GM12873 (cell line): ENCODE results near the gene MOB1B.

Source experiments
- TF ChIP-seq, protein P1 (sequence below): IDR thresholded peaks from 2 replicates; pipeline ENCODE4 v1.5.1; 2012; ENCODE audit warnings: low read depth, mild to moderate bottlenecking, moderate library complexity, low read length, control low read depth; ENCODE audit not compliant: insufficient read depth; ENCODE audit errors: missing control alignments

MOB1B gene

DNA sequence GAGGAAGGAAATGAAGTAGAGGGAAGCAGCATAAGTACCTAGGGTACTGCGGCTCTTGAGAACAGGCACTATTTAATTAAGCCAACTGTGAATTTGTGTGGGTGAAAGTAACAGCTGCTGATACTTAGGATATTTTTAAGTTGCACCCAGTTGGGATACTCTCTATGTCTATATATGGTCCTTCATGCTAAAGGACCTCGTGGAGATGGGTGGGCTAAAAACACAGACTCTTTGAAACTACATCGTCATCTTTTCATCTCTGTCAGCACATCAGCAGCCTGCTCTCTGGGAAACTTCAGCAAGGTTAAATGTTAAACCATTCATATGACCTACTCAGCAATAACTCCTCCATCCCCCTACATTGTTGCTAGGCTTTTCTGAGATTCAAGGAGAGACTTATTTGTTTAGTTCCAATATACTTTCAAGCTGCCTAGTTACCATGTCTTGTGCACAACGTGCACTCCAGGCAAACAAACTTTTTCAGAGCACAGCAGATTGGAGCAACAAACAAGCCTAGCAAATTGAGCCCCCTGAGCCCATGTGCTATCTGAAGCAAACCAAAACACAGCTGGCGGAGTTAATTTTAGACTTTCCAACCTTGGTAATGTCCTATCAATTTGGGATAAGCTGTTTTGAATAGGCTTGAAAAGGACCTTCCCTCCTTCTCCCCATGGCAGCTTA, 6.2 kb upstream of the MOB1B start:
- TF ChIP-seq, protein P1, sequence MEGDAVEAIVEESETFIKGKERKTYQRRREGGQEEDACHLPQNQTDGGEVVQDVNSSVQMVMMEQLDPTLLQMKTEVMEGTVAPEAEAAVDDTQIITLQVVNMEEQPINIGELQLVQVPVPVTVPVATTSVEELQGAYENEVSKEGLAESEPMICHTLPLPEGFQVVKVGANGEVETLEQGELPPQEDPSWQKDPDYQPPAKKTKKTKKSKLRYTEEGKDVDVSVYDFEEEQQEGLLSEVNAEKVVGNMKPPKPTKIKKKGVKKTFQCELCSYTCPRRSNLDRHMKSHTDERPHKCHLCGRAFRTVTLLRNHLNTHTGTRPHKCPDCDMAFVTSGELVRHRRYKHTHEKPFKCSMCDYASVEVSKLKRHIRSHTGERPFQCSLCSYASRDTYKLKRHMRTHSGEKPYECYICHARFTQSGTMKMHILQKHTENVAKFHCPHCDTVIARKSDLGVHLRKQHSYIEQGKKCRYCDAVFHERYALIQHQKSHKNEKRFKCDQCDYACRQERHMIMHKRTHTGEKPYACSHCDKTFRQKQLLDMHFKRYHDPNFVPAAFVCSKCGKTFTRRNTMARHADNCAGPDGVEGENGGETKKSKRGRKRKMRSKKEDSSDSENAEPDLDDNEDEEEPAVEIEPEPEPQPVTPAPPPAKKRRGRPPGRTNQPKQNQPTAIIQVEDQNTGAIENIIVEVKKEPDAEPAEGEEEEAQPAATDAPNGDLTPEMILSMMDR = no peak

- TF ChIP-seq, protein P1 = no peak
Measured at GRCh38 chr4:70901607-70901983, 574 bp upstream of the MOB1B start.

DNA sequence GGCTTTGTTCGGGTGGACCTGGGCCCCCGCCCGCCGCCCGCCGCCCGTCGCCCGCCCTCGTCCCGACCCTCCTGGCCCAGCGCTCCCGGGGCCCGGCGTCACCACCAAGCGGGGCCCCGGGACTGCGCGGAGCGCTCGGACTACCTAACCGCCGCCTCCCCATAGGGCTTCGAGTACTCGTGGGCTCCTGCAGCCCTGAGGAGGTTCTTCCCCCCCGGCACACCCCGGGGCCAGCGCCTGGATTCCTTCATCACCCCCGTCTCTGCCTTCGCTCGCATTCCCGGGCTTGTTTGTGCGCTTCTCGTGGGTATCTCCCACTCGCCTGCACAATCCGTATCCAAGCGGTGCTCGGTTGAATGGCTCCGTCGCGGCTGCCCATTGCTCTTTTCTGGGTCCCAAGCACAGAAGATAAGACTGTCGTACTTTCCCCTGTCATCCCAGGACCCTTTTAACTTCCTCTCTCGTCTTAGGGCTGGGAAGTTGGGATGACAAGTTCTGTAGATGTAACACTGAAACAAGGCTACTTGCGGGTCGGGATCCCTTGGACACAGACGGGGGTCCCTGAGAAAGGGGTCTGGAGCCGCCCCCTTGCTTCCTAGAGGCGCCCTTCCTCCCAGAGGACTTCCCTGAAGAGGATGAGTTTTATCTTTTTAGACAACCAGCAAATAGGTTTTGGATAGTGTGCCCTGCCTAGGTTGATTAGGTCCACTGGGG, 565 bp downstream of the MOB1B start:
- TF ChIP-seq, protein P1 = no peak

- TF ChIP-seq, protein P1 = no peak
Measured at GRCh38 chr4:70903291-70903603, 1.1 kb downstream of the MOB1B start.

DNA sequence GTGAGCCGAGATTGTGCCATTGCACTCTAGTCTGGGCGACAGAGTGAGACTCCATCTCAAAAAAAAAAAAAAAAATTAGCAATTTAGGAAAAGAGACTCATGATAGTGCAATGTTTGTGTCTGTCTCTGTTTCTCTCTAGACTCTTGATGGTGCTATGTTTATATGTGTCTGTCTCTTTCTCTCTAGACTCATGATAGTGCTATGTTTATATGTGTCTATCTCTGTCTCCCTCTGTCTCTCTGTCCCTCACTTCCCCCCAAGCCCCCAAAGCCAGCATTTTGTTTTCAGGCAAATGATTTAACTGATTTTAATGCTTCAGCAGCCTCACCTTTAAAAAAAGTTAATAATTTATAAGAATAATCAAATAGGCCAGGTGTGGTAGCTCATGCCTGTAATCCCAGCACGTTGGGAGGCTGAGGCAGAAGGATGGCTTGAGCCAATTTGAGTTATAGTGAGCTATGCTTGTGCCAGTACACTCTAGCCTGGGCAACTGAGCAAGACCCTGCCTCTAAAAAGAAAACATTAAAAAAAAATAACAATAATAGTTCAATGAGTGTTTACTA, 6.9 kb downstream of the MOB1B start:
- TF ChIP-seq, protein P1 = no peak

- TF ChIP-seq, protein P1 = no peak
Measured at GRCh38 chr4:70914000-70914399, 11.8 kb downstream of the MOB1B start.

DNA sequence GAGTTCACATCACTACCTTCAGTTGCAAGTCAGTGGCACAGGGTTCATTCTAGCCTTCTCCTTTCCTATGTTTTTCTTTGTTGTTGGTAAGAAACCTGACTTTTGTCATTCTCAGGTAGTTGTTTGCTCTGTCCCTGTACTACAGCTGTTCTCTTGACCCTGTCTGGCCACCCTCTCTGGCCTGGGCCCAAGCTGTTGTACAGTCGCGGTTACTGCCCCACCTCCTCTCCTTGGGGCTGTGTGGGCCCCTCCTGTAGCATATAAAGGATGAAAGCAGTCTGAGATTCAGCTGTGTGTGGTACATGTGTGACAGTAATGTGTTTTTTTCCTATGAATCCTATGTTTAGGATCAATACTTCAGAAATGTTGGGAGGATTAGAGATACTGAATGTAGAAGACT, 12.5 kb downstream of the MOB1B start:
- TF ChIP-seq, protein P1 = no peak
